ENCODE data around the gene PDCD1LG2. TPM values are rescaled to one million over a fixed set of nuclear protein-coding genes. Genes with fewer than 3 reads are reported as not detected.
"Not testable (repeated sequence)": the region's sequence is repeated elsewhere in the genome, so short reads cannot be mapped to it uniquely, and the experiment has no call there.

The PDCD1LG2 gene
- total and polyA plus RNA-seq, 9 donors, result 0.51 to 5.0 (median 1.2) TPM

- H3K9me3 ChIP-seq, result no peaks in the 10 kb centered on the region
- no peak overlapping the region for H3K27ac ChIP-seq
- H3K27me3 ChIP-seq, result no peaks in the 10 kb centered on the region
- intact Hi-C loops (cut with DNase I), result no loop called here
- 67 to 85% (median 75%) methylated on average over 1 of the region's 1 CpG for WGBS, 3 donors
- H3K4me1 ChIP-seq (ENCODE audit: insufficient read depth), result no peaks in the 10 kb centered on the region
- no peak overlapping the region for H3K4me3 ChIP-seq
- DNase-seq, result no peak
- TF ChIP-seq EP300 (IDR thresholded peaks at IDR 0.05) (no peak), POLR2A (IDR thresholded peaks at IDR 0.05) (no peak)
- TF ChIP-seq, protein P1, sequence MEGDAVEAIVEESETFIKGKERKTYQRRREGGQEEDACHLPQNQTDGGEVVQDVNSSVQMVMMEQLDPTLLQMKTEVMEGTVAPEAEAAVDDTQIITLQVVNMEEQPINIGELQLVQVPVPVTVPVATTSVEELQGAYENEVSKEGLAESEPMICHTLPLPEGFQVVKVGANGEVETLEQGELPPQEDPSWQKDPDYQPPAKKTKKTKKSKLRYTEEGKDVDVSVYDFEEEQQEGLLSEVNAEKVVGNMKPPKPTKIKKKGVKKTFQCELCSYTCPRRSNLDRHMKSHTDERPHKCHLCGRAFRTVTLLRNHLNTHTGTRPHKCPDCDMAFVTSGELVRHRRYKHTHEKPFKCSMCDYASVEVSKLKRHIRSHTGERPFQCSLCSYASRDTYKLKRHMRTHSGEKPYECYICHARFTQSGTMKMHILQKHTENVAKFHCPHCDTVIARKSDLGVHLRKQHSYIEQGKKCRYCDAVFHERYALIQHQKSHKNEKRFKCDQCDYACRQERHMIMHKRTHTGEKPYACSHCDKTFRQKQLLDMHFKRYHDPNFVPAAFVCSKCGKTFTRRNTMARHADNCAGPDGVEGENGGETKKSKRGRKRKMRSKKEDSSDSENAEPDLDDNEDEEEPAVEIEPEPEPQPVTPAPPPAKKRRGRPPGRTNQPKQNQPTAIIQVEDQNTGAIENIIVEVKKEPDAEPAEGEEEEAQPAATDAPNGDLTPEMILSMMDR (IDR thresholded peaks at IDR 0.05), result no peak
- H3K36me3 ChIP-seq, result no peaks in the 10 kb centered on the region
These were observed 40.2 kb upstream of the PDCD1LG2 start for GRCh38 chr9:5470122-5470521.

DNA sequence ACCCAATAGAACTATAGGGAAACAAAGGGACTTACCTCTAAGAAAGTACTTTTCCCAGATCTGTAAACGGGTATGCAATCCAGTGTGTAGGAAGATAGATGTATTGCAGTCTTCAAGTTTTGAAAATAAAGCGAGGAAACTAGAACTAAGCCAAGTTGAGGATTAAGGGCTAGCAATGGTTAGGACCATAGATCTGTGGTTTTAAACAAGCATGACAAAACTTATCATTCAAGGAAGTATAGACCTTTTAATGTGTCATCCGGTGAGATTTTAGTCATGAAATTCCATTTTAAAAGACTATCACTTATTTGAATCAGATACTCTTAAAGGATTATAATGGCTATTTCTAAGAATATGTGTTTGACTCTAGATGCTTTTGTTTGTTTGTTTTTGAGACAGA lies 39.5 kb upstream of the PDCD1LG2 start:
- H3K36me3 ChIP-seq, result no peaks in the 10 kb centered on the region
- intact Hi-C loops (cut with DNase I), result no loop called here
- no peak overlapping the region for H3K27ac ChIP-seq
- 90 to 96% (median 91%) methylated on average over 3 of the region's 3 CpGs for WGBS, 3 donors
- no peaks in the 10 kb centered on the region for H3K4me1 ChIP-seq (ENCODE audit: insufficient read depth)
- TF ChIP-seq, protein P1 (IDR thresholded peaks at IDR 0.05), result no peak
- no peak for TF ChIP-seq POLR2A (IDR thresholded peaks at IDR 0.05)
- TF ChIP-seq EP300 (IDR thresholded peaks at IDR 0.05), result no peak
- H3K4me3 ChIP-seq, result no peak overlapping the region
- H3K9me3 ChIP-seq, result no peaks in the 10 kb centered on the region
- no peaks in the 10 kb centered on the region for H3K27me3 ChIP-seq
- DNase-seq, result no peak

GRCh38 chr9:5475611-5476010 lies 34.7 kb upstream of the PDCD1LG2 start:
- H3K4me1 ChIP-seq (ENCODE audit: insufficient read depth); DNase-seq; H3K4me3 ChIP-seq; H3K36me3 ChIP-seq; H3K27ac ChIP-seq; intact Hi-C loops (cut with DNase I); H3K27me3 ChIP-seq; H3K9me3 ChIP-seq: not testable (repeated sequence)
- 85 to 87% (median 86%) methylated on average over 2 of the region's 2 CpGs for WGBS, 3 donors

GRCh38 chr9:5478206-5478605 lies 32.1 kb upstream of the PDCD1LG2 start:
- Histone ChIP-seq H3K4me3 (no peak overlapping the region), H3K9me3 (no peaks in the 10 kb centered on the region), H3K27ac (no peak overlapping the region), H3K27me3 (no peaks in the 10 kb centered on the region), H3K36me3 (no peaks in the 10 kb centered on the region), H3K4me1 (ENCODE audit: insufficient read depth) (no peaks in the 10 kb centered on the region)
- intact Hi-C loops (cut with DNase I), result no loop called here
- DNase-seq, result no peak
- WGBS, 3 donors, result 70 to 81% (median 81%) methylated on average over 2 of the region's 2 CpGs
- TF ChIP-seq EP300 (IDR thresholded peaks at IDR 0.05), result no peak
- TF ChIP-seq POLR2A (IDR thresholded peaks at IDR 0.05), result no peak
- TF ChIP-seq, protein P1 (IDR thresholded peaks at IDR 0.05), result no peak

GRCh38 chr9:5479994-5480694 lies 30.2 kb upstream of the PDCD1LG2 start:
- 50 to 82% (median 61%) methylated on average over 3 of the region's 3 CpGs for WGBS, 3 donors
- Histone ChIP-seq H3K9me3 (no peaks in the 10 kb centered on the region), H3K4me3 (no peak overlapping the region), H3K36me3 (no peaks in the 10 kb centered on the region), H3K27me3 (no peaks in the 10 kb centered on the region), H3K4me1 (ENCODE audit: insufficient read depth) (no peaks in the 10 kb centered on the region), H3K27ac (no peak overlapping the region)
- DNase-seq, result no peak
- intact Hi-C loops (cut with DNase I), result no loop called here
- no peak for TF ChIP-seq POLR2A (IDR thresholded peaks at IDR 0.05)
- no peak for TF ChIP-seq EP300 (IDR thresholded peaks at IDR 0.05)
- TF ChIP-seq, protein P1 (IDR thresholded peaks at IDR 0.05), result no peak

Data from ovary (tissue), 9 donors.